Endothelial cell of umbilical vein (primary cell): ENCODE measurements around the gene YARS1. TPM values are rescaled to one million over a fixed set of nuclear protein-coding genes. Genes with fewer than 3 reads are reported as not detected.

Experiments
- BruUV-seq: library from RNA; stranded (reverse); fragments of 400-500 nt; replicated peaks from 2 replicates; lab custom pipeline; 2021; lab: Mats Ljungman, UMichigan
- CTCF ChIA-PET: fragments of 300-600, 350-600 bp; sonication (Branson Sonifier 250); formaldehyde crosslinking; loops from one replicate; lab custom pipeline; 2021; ENCODE audit warnings: antibody characterized with exemption, inconsistent platforms; lab: Charles Lee
- POLR2A ChIA-PET: fragments of 300-600, 350-600 bp; sonication (Branson Sonifier 250); formaldehyde crosslinking; loops from one replicate; lab custom pipeline; 2021; ENCODE audit warnings: antibody characterized with exemption, inconsistent platforms; lab: Charles Lee
- DNase-seq: peaks from one replicate; pipeline ENCODE4 v3.0.0-alpha.2; 2011; ENCODE audit warnings: low read depth, low spot score
- FAIRE-seq: peaks from 2 replicates; lab custom pipeline; 2011; peaks lifted over from hg19 to GRCh38; lab: Jason Lieb, UNC
- H2AFZ ChIP-seq: 2 replicates; pipeline ENCODE4 v1.6.0; 2012; ENCODE audit warnings: low read depth, low read length, control low read depth, inconsistent platforms
- H3K27ac ChIP-seq: 2 replicates; pipeline ENCODE4 v1.5.1; 2011; ENCODE audit warnings: low read depth, mild to moderate bottlenecking, control low read depth, low read length, moderate library complexity; ENCODE audit not compliant: insufficient read depth
- H3K27me3 ChIP-seq, 2 experiments: 2 replicates each; pipeline versions ENCODE4 v1.6.0 to v1.6.1; 2011; ENCODE audit warnings: low read length in 2 of 2, mixed read lengths in 1 of 2; ENCODE audit not compliant: control insufficient read depth in 2 of 2, insufficient read depth in 2 of 2
- H3K36me3 ChIP-seq, 2 experiments: 2 replicates in 1 of 2; 3 replicates in 1 of 2; pipeline ENCODE4 v1.5.1; 2011; ENCODE audit warnings: low read length in 2 of 2, mild to moderate bottlenecking in 1 of 2, moderate library complexity in 1 of 2; ENCODE audit not compliant: control insufficient read depth in 2 of 2, insufficient read depth in 2 of 2; ENCODE audit errors: extremely low read depth in 1 of 2
- H3K4me1 ChIP-seq: 3 replicates; pipeline ENCODE4 v1.5.1; 2011; ENCODE audit warnings: mild to moderate bottlenecking, low read length; ENCODE audit not compliant: control insufficient read depth, insufficient read depth; ENCODE audit errors: extremely low read depth
- H3K4me2 ChIP-seq: 2 replicates; pipeline ENCODE4 v1.6.1; 2011; ENCODE audit warnings: low read length, control low read depth, mixed read lengths; ENCODE audit not compliant: insufficient read depth
- H3K4me3 ChIP-seq, 3 experiments: fragments of 200-600 bp in 1 of 3; sonication (generic), shearing (Covaris generic) in 1 of 3; replicated peaks in 1 of 3; 2 replicates each; pipeline ENCODE4 v1.5.1; 2011 to 2016; ENCODE audit warnings: control low read depth in 3 of 3, low read length in 3 of 3, mild to moderate bottlenecking in 2 of 3, inconsistent platforms in 1 of 3, low read depth in 1 of 3, moderate library complexity in 1 of 3; ENCODE audit not compliant: insufficient read depth in 1 of 3
- H3K79me2 ChIP-seq: 2 replicates; pipeline ENCODE4 v1.6.0; 2012; ENCODE audit warnings: low read length, inconsistent platforms; ENCODE audit not compliant: control insufficient read depth, insufficient read depth
- H3K9ac ChIP-seq: replicated peaks from 2 replicates; pipeline ENCODE3; 2011; ENCODE audit warnings: low read length, control low read depth; ENCODE audit not compliant: insufficient read depth; ENCODE audit errors: extremely low read depth
- H3K9me1 ChIP-seq: replicated peaks from 3 replicates; pipeline ENCODE4 v1.6.0; 2011; ENCODE audit warnings: mild to moderate bottlenecking, low read length; ENCODE audit not compliant: control insufficient read depth, insufficient read depth; ENCODE audit errors: extremely low read depth
- H3K9me3 ChIP-seq: replicated peaks from 2 replicates; pipeline ENCODE4 v1.5.1; 2012; ENCODE audit warnings: low read length, inconsistent platforms; ENCODE audit not compliant: control insufficient read depth, insufficient read depth
- H4K20me1 ChIP-seq: replicated peaks from 2 replicates; pipeline ENCODE3; 2011; ENCODE audit warnings: mild to moderate bottlenecking, low read length; ENCODE audit not compliant: control insufficient read depth, insufficient read depth; ENCODE audit errors: extremely low read depth
- EZH2 ChIP-seq: IDR thresholded peaks from 2 replicates; pipeline ENCODE4 v1.6.1; 2012; ENCODE audit warnings: borderline replicate concordance, low read depth, mild to moderate bottlenecking, moderate library complexity, low read length, inconsistent platforms; ENCODE audit not compliant: severe bottlenecking
- FOS ChIP-seq: IDR thresholded peaks from 2 replicates; pipeline ENCODE4 v1.6.1; 2011; ENCODE audit warnings: mild to moderate bottlenecking, low read length, moderate library complexity, borderline replicate concordance; ENCODE audit not compliant: insufficient read depth
- GATA2 ChIP-seq: IDR thresholded peaks from 2 replicates; pipeline ENCODE4 v1.7.0; 2011; ENCODE audit warnings: low read depth, mild to moderate bottlenecking, moderate library complexity, mixed read lengths, low read length; ENCODE audit not compliant: insufficient read length, insufficient read depth
- JUN ChIP-seq: IDR thresholded peaks from 2 replicates; pipeline ENCODE4 v1.6.1; 2011; ENCODE audit warnings: borderline replicate concordance, low read depth; ENCODE audit not compliant: insufficient read length, insufficient read depth
- MYC ChIP-seq: IDR thresholded peaks from one replicate; pipeline ENCODE4 v1.6.1; 2011; ENCODE audit warnings: mild to moderate bottlenecking, low read depth, low read length
- POLR2A ChIP-seq: IDR thresholded peaks from 2 replicates; pipeline ENCODE4 v1.6.1; 2012; ENCODE audit warnings: low read depth, mild to moderate bottlenecking, control low read depth, low read length
- POLR2AphosphoS5 ChIP-seq: IDR thresholded peaks from 2 replicates; pipeline ENCODE4 v1.6.1; 2012; ENCODE audit warnings: low read depth, mild to moderate bottlenecking, control low read depth, low read length, moderate library complexity; ENCODE audit not compliant: insufficient read depth
- dilution Hi-C: fragments of 300-500 bp; cut with MboI; formaldehyde crosslinking; loops from one replicate; pipeline ENCODE4 v1.15.0; 2019; ENCODE audit warnings: low sequenced_read_pairs; ENCODE audit not compliant: extremely low pct_ligation_motif_present
- intact Hi-C: fragments of 100-400 bp; cut with micrococcal nuclease; formaldehyde crosslinking; loops from one replicate; pipeline ENCODE4 v1.10.0; 2022
- polyA plus RNA-seq, 4 experiments: library from polyadenylated mRNA; depleted of rRNA in 3 of 4; stranded (reverse) in 3 of 4; unstranded in 1 of 4; fragments of >200 nt; gene quantifications; 2 replicates each; pipeline versions ENCODE4 v1.2.1 to v1.2.3, GENCODE V29; 2011 to 2012; ENCODE audit warnings: missing spikeins in 1 of 4
- total RNA-seq: library from RNA; stranded (reverse); gene quantifications from 2 replicates; pipeline ENCODE4 v1.2.3, GENCODE V29; 2021
- TF ChIP-seq, protein P1 (sequence below): IDR thresholded peaks from 2 replicates; pipeline ENCODE4 v1.6.1; 2011; ENCODE audit not compliant: insufficient read depth, insufficient read length
- TF ChIP-seq, protein P2 (sequence below), 2 donors: IDR thresholded peaks; 1 replicate in 1 of 2; 2 replicates in 1 of 2; pipeline ENCODE4 v1.5.1; 2011; ENCODE audit warnings: low read length in 2 of 2, mild to moderate bottlenecking in 2 of 2, moderate library complexity in 2 of 2, control low read depth in 1 of 2, inconsistent platforms in 1 of 2, low read depth in 1 of 2; ENCODE audit not compliant: insufficient read depth in 1 of 2; ENCODE audit errors: extremely low read depth in 1 of 2

The YARS1 gene
- total and polyA plus RNA-seq, 2 donors (not counting 3 experiments of a cell fraction or from before 2014, with no cell fraction given), result 38.2 to 144 TPM

- POLR2A ChIA-PET, result interaction anchor here (0.6 kb wide), 1 partner anchor 600 kb away, joined by 5 read pairs; no protein-coding TSS in a partner anchor
- dilution Hi-C loops, result no loop called here
Observed at GRCh38 chr1:32858791-32859190, 41.6 kb upstream of the YARS1 start.

More at GRCh38 chr1:32858791-32859190, 41.6 kb upstream of the YARS1 start:
- Histone ChIP-seq H3K27ac (no peak overlapping the region), H4K20me1 (no peaks in the 10 kb centered on the region), H3K79me2 (no peaks in the 10 kb centered on the region), H3K4me1 (peaks cover 9% of the 10 kb centered on the region), H3K9ac (no peak overlapping the region), H3K36me3 (peaks cover 5 to 9% of the 10 kb centered on the region in 2 experiments), H2AFZ (no peak overlapping the region), H3K27me3 (no peaks in the 10 kb centered on the region), H3K9me3 (no peaks in the 10 kb centered on the region), H3K4me2 (no peak overlapping the region), H3K9me1 (no peaks in the 10 kb centered on the region), H3K4me3 (no peak overlapping the region)
- CTCF ChIA-PET, result interaction anchor here (0.6 to 1.7 kb wide), 4 partner anchors 14 to 338 kb away, joined by 3 read pairs; no protein-coding TSS in a partner anchor
- TF ChIP-seq, protein P1, sequence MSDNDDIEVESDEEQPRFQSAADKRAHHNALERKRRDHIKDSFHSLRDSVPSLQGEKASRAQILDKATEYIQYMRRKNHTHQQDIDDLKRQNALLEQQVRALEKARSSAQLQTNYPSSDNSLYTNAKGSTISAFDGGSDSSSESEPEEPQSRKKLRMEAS, result no peak
- no peak for TF ChIP-seq MYC
- TF ChIP-seq POLR2A, result no peak
- no peak for TF ChIP-seq POLR2AphosphoS5
- TF ChIP-seq, protein P2, sequence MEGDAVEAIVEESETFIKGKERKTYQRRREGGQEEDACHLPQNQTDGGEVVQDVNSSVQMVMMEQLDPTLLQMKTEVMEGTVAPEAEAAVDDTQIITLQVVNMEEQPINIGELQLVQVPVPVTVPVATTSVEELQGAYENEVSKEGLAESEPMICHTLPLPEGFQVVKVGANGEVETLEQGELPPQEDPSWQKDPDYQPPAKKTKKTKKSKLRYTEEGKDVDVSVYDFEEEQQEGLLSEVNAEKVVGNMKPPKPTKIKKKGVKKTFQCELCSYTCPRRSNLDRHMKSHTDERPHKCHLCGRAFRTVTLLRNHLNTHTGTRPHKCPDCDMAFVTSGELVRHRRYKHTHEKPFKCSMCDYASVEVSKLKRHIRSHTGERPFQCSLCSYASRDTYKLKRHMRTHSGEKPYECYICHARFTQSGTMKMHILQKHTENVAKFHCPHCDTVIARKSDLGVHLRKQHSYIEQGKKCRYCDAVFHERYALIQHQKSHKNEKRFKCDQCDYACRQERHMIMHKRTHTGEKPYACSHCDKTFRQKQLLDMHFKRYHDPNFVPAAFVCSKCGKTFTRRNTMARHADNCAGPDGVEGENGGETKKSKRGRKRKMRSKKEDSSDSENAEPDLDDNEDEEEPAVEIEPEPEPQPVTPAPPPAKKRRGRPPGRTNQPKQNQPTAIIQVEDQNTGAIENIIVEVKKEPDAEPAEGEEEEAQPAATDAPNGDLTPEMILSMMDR (IDR thresholded peaks at IDR 0.05; ENCODE audit: extremely low read depth in 1 of 2, insufficient read depth in 1 of 2, low read depth in 1 of 2, low read length in 2 of 2), result no peak
- no peak for TF ChIP-seq JUN
- TF ChIP-seq FOS, result no peak
- no peak for TF ChIP-seq GATA2
- no peak for TF ChIP-seq EZH2
- no peak for FAIRE-seq
- no TSS peak for BruUV-seq
- no peak for DNase-seq
- intact Hi-C loops, result no loop called here
